Umbilical cord (tissue), 2 donors: ENCODE data around the gene BBS5. TPM values are rescaled to one million over a fixed set of nuclear protein-coding genes. Genes with fewer than 3 reads are reported as not detected.

ENCODE experiments used
- DNase-seq: peaks from one replicate; pipeline ENCODE4 v3.0.0-alpha.2; 2015; ENCODE audit warnings: low spot score
- total RNA-seq: library from RNA; depleted of rRNA; stranded (reverse); fragments of >200 nt; gene quantifications from one replicate; pipeline ENCODE4 v1.2.3, GENCODE V29; 2014; ENCODE audit warnings: low replicate concordance; ENCODE audit not compliant: insufficient read depth

BBS5 gene
- total RNA-seq, 1 donor from 2014 or later: 13.7 TPM

GRCh38 chr2:169540146-169540545 is 60.9 kb downstream of the BBS5 start:
- no peak for DNase-seq

GRCh38 chr2:169542433-169542832 is 63.1 kb downstream of the BBS5 start:
- DNase-seq: no peak

GRCh38 chr2:169546756-169547155 is 67.5 kb downstream of the BBS5 start:
- no peak for DNase-seq

Other genes with a start within 250 kb of the BBS5 start
- 0.72 TPM for gene LRP2, start 117.0 kb upstream of the BBS5 start, total RNA-seq
- gene KLHL41, start 30.2 kb downstream of the BBS5 start, total RNA-seq: 0.72 TPM
- 14.2 TPM for gene FASTKD1, start 94.4 kb downstream of the BBS5 start, total RNA-seq
- 35.4 TPM for gene PPIG, start 104.9 kb downstream of the BBS5 start, total RNA-seq
- 0.72 TPM for gene CFAP210, start 214.9 kb downstream of the BBS5 start, total RNA-seq
- gene PHOSPHO2, start 215.0 kb downstream of the BBS5 start, total RNA-seq: 5.8 TPM